ENCODE results near the gene PPP3CA.
"Not testable (repeated sequence)": the region's sequence is repeated elsewhere in the genome, so short reads cannot be mapped to it uniquely, and the experiment has no call there.

PPP3CA gene

GRCh38 chr4:101104312-101105052 lies 242.8 kb downstream of the PPP3CA start:
- DNase-seq (ENCODE audit: low spot score), result no peak
- no peak for FAIRE-seq

- FAIRE-seq (peak; percentile 77), DNase-seq (ENCODE audit: low spot score) (no peak)
These were observed 243.8 kb downstream of the PPP3CA start for GRCh38 chr4:101103381-101104142.

DNA sequence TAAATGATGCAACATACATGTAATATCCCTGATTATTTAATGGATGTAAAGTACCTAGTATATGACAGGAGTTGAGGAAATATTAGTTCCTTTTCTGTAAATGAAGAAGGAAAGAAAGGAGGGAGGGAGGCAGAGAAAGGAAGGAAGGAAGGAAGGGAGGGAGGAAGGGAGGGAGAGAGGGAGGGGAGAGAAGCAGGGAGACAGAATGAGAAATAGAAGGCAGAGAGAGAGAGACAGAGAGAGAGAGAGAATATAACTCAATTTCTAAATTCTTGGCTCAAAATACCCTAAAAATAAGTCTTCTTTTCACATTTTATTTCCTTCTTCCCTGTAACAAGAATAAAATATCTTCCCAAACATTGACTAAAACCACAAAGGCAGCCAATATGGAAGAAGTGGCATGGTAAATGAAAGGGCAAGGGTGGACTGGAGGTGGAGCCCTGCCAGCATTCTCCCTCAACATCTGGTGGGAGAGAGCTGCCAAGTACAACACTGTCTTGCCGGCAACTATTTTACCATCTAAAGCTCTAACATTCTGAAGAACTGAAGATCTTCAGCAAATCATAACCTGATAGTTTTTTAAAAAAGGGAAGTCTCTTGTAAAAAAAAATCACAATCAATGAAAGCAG lies 245.1 kb downstream of the PPP3CA start:
- DNase-seq (ENCODE audit: low spot score), result no peak
- FAIRE-seq, result no peak

DNA sequence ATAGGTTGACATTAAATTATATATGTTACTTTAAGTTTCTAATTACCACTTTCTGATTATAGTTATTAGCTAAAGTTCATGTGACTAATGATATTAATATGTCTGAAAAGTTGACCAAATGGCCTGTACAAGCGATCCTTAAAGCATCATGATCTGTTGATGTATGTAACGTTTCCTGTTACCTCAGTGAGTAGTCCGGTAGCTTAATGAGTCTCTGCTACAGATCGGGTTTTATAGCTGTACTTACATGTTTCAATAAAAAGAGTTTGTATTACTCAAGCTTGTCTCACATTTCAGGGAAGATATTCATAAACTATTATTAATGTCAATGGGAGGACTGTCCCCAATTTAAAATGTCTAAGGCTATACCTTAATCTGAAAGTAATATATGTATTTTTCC lies 246.3 kb downstream of the PPP3CA start:
- FAIRE-seq, result no peak
- no peak for DNase-seq (ENCODE audit: low spot score)

- no peak for FAIRE-seq
- no peak for DNase-seq (ENCODE audit: low spot score)
These were observed 248.5 kb downstream of the PPP3CA start for GRCh38 chr4:101098666-101099400.

- FAIRE-seq; DNase-seq (ENCODE audit: low spot score): not testable (repeated sequence)
These were observed 254.7 kb downstream of the PPP3CA start for GRCh38 chr4:101092609-101093008.

- no peak for FAIRE-seq
These were observed 258.2 kb downstream of the PPP3CA start for GRCh38 chr4:101089168-101089567.

DNA sequence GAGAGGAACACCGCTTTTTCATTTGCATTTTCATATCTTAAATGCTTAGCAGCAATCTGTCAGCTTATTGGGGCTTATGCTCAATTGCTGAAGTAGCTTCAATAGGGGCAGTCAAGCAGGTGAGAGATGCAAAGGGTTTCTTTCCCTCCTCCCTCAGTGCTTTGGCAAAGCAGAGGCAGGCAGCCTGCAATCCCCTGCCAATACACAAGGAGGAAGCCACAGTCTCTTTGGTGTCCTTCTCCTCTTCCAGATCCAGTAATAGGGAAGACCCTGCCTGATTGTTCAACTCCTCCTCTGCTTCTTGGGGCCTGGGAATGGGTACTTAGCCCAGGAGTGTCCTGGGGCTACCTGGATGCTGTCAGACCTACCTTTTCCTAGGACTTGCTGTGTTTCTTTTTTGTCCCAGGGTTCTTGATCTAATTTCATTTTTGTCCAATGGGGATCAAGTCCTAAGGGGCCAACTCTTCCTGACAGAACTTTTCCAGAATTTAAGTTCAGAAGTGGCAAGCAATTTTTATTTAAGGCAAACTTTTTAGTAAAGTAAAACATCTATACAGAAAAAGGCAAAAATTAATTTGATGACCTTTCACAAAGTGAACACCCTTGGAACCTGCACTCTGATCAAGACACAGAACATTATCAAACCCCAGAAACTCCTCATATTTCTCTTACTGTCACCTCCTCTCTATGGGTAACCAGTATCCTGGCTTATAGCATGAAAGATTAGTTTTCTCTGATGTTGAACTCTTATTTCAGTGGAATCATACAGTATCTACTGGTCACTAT lies 260.3 kb downstream of the PPP3CA start:
- peak; percentile 2 for DNase-seq (ENCODE audit: low spot score)
- no peak for FAIRE-seq

More at GRCh38 chr4:101089168-101089567, 258.2 kb downstream of the PPP3CA start:
- no peak for DNase-seq (ENCODE audit: low spot score)

DNA sequence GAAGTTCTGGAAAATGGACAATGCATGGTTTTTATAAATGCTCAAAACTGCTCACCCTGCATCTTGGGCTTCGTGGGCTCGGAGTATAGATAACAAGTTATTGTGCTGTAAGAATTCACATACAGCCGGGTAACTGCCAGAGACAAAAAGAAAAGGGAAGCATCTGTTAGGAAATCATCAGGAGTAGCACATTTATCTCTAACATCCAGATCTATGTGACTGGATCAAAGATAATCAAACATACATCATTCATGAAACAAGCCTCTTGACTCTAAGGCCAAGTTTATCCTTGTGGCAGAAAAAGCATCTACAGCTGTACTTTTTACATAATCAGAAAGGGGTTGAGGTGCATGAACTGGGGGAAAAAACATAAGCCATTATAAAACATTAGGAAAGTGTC lies 264.2 kb downstream of the PPP3CA start:
- no peak for DNase-seq (ENCODE audit: low spot score)
- FAIRE-seq, result peak; percentile 30

- DNase-seq (ENCODE audit: low spot score), result no peak
- FAIRE-seq, result no peak
These were observed 265.5 kb downstream of the PPP3CA start for GRCh38 chr4:101081695-101082369.

DNA sequence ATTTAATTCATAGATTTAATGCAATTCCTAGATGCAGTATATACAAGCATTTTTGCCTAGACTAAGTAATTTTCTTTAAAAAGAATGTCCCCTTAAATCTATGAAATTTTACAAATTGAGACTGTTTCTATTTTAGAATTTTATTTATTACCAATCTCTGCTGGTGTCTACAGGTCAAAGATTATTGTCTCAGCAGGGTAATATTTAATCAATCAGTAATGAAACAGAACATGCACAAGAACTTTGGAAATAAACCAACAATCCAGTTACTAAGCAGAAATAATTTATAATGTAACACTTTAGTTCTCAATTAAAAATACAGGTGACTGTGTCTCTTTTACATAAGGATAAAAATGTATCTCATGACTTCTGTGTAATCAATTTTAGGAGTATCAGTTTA lies 266.2 kb downstream of the PPP3CA start:
- no peak for DNase-seq (ENCODE audit: low spot score)
- FAIRE-seq, result no peak

- FAIRE-seq (no peak), DNase-seq (ENCODE audit: low spot score) (no peak)
These were observed 268.4 kb downstream of the PPP3CA start for GRCh38 chr4:101078950-101079349.

- no peak for DNase-seq (ENCODE audit: low spot score)
- FAIRE-seq, result no peak
These were observed 271.3 kb downstream of the PPP3CA start for GRCh38 chr4:101076032-101076431.

DNA sequence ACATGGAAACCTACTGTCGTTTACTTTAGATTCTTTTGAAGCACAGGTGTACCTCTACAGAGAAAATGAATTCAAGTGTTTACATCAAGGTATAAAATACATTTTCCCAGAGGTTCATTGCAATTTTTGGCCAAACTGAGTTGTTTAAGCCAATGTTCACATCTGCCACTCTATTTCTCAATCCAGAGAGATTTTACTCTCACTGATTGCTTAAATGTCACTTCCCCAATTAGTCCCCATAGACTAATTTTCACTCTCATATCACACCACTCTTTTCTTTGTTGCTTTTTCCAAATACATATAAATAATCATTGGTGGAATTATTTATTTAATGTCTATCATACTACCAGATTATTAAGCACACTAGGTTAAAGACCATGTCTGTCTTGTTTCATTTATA lies 271.8 kb downstream of the PPP3CA start:
- FAIRE-seq (no peak), DNase-seq (ENCODE audit: low spot score) (no peak)

DNA sequence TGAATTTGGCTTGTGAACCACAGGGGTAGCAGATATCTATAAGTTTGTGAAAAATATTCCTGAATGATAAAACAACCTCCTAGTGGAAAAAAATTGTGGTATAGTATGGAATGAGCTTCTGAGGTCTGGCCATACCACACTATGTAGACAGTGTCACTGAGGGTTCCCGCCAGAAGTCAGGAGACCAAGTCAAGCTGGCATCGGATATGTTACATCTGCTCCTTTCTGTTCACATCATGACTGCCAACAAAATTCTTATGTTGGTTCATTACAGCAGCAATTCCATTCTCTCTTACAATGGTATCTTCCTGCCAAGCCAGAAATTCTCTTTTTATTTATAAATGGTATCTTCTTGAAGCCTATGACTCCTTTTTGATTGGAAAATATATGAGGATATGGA lies 273.0 kb downstream of the PPP3CA start:
- no peak for FAIRE-seq
- DNase-seq (ENCODE audit: low spot score), result no peak

DNA sequence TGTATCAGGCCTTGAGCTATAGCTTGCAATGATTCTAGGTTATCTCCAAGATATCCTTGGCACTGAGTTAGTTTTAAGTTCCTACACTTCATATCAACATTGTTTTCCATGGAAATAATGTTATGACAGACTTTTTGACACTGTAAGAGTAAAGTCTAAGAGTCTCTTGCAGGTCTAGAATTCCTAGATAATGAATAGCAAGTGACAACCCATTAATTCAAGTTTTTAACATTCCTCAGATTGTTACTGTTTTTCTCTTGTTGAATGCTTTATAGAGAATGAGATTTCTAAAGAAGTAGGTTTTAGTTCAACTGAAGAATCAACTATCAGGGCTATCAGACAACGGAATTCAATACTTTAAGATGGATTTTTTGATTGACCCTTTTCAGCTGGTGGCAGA lies 276.1 kb downstream of the PPP3CA start:
- no peak for DNase-seq (ENCODE audit: low spot score)
- no peak for FAIRE-seq

GRCh38 chr4:101068115-101068514 lies 279.2 kb downstream of the PPP3CA start:
- no peak for FAIRE-seq
- DNase-seq (ENCODE audit: low spot score), result no peak

- no peak for FAIRE-seq
These were observed 279.9 kb downstream of the PPP3CA start for GRCh38 chr4:101067383-101067782.

GRCh38 chr4:101066626-101067170 lies 280.6 kb downstream of the PPP3CA start:
- FAIRE-seq (no peak), DNase-seq (ENCODE audit: low spot score) (no peak)

More at GRCh38 chr4:101067383-101067782, 279.9 kb downstream of the PPP3CA start:
- no peak for DNase-seq (ENCODE audit: low spot score)

DNA sequence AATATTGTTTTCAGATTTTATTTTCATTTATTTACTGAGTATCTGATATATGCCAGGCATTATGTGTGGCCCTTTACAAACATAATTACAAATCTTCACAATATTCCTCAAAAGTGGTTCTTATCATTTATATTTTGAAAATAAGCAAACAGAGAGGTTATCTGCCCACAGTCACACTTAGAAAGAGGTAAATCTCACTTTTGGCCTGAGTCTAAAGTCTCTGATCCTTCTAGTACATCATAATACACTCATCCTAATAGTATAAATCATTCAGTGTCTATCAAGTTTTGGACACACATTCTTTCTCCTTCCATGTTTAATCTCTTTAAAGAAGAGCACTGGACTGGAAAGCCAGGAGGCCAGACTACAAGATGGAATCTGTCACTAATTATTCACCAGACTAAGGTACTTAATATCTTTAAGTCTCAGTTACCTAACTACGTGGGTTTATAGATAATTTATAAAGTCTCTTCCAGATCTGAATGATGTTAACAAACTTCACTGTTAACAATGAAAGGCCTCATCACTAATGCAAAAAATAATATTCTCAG lies 281.3 kb downstream of the PPP3CA start:
- FAIRE-seq (no peak), DNase-seq (ENCODE audit: low spot score) (no peak)
